Vagina (tissue), 2 donors: Measurements from ENCODE around the gene MEMO1. TPM values are rescaled to one million over a fixed set of nuclear protein-coding genes. Genes with fewer than 3 reads are reported as not detected.
"Not testable (repeated sequence)": the region's sequence is repeated elsewhere in the genome, so short reads cannot be mapped to it uniquely, and the experiment has no call there.

Experiments
- DNase-seq, 2 donors: peaks; one replicate each; pipeline ENCODE4 v3.0.0-alpha.2; 2017; ENCODE audit errors: extremely low spot score in 2 of 2
- H3K27ac ChIP-seq: fragments of 200-600 bp; sonication (generic); one replicate; pipeline ENCODE4 v1.5.1; 2019
- H3K27me3 ChIP-seq: fragments of 200-600 bp; sonication (generic); one replicate; pipeline ENCODE4 v1.5.1; 2019
- H3K36me3 ChIP-seq, 2 donors: fragments of 200-600 bp; sonication (generic); one replicate each; pipeline ENCODE4 v1.5.1; 2017 to 2019
- H3K4me1 ChIP-seq: fragments of 200-600 bp; sonication (generic); one replicate; pipeline ENCODE4 v1.5.1; 2019
- H3K4me3 ChIP-seq, 2 donors: fragments of 200-600 bp; sonication (generic); 1 replicate in 1 of 2; 2 replicates in 1 of 2; pipeline ENCODE4 v1.5.1; 2016 to 2019
- H3K9me3 ChIP-seq: fragments of 200-600 bp; sonication (generic); one replicate; pipeline ENCODE4 v1.5.1; 2019
- CTCF ChIP-seq, 3 experiments: fragments of 450-650 bp in 2 of 3; fragments of 200-600 bp in 1 of 3; sonication (generic) in 1 of 3; IDR thresholded peaks; one replicate each; pipeline ENCODE4 v1.5.1; 2017 to 2019; ENCODE audit warnings: antibody characterized with exemption in 3 of 3, mild to moderate bottlenecking in 2 of 3, moderate library complexity in 2 of 3
- POLR2A ChIP-seq, 2 donors: fragments of 450-650 bp; IDR thresholded peaks; one replicate each; pipeline ENCODE4 v1.6.1; 2017; ENCODE audit warnings: antibody characterized with exemption in 2 of 2, mild to moderate bottlenecking in 2 of 2, moderate library complexity in 2 of 2
- POLR2AphosphoS5 ChIP-seq, 2 donors: sonication (generic); formaldehyde crosslinking; IDR thresholded peaks; one replicate each; pipeline ENCODE4 v1.9.0; 2017; ENCODE audit warnings: antibody characterized with exemption in 2 of 2, mild to moderate bottlenecking in 2 of 2, low read depth in 1 of 2; ENCODE audit not compliant: insufficient read depth in 1 of 2
- intact Hi-C: fragments of 100-400 bp; cut with DNase I; formaldehyde crosslinking; loops from one replicate; pipeline ENCODE4 v1.15.1; 2023
- total RNA-seq: library from RNA; depleted of rRNA; stranded (reverse); fragments of >200 nt; gene quantifications from one replicate; pipeline ENCODE4 v1.2.3, GENCODE V29; 2016

MEMO1 gene
- total RNA-seq, 1 donor from 2014 or later, result 36.3 TPM

GRCh38 chr2:31922542-31923408 lies 88.0 kb downstream of the MEMO1 start:
- Histone ChIP-seq H3K9me3 (no peaks in the 10 kb centered on the region), H3K4me3 (no peak overlapping the region), H3K27ac (no peak overlapping the region), H3K27me3 (no peaks in the 10 kb centered on the region), H3K36me3 (peaks cover 0 to 19% of the 10 kb centered on the region in 2 donors), H3K4me1 (no peaks in the 10 kb centered on the region)
- TF ChIP-seq POLR2AphosphoS5 (IDR thresholded peaks at IDR 0.05; ENCODE audit: insufficient read depth in 1 of 2, low read depth in 1 of 2), result no peak
- TF ChIP-seq CTCF (IDR thresholded peaks at IDR 0.05), result no peak
- no peak for TF ChIP-seq POLR2A (IDR thresholded peaks at IDR 0.05)
- intact Hi-C loops, result no loop called here
- no peak for DNase-seq

- TF ChIP-seq POLR2A (IDR thresholded peaks at IDR 0.05), result no peak
- TF ChIP-seq POLR2AphosphoS5 (IDR thresholded peaks at IDR 0.05; ENCODE audit: insufficient read depth in 1 of 2, low read depth in 1 of 2), result no peak
- no peak for TF ChIP-seq CTCF (IDR thresholded peaks at IDR 0.05)
- peaks cover 0 to 15% of the 10 kb centered on the region in 2 donors for H3K36me3 ChIP-seq
- H3K27me3 ChIP-seq, result no peaks in the 10 kb centered on the region
- intact Hi-C loops, result no loop called here
- DNase-seq, result no peak
- no peak overlapping the region for H3K27ac ChIP-seq
- H3K9me3 ChIP-seq, result no peaks in the 10 kb centered on the region
- no peak overlapping the region for H3K4me3 ChIP-seq
- H3K4me1 ChIP-seq, result no peaks in the 10 kb centered on the region
These were observed 89.8 kb downstream of the MEMO1 start for GRCh38 chr2:31920962-31921361.

- intact Hi-C loops, result no loop called here
- Histone ChIP-seq H3K9me3 (no peaks in the 10 kb centered on the region), H3K36me3 (peaks cover 0 to 13% of the 10 kb centered on the region in 2 donors), H3K4me1 (no peaks in the 10 kb centered on the region), H3K27ac (no peak overlapping the region), H3K4me3 (no peak overlapping the region), H3K27me3 (no peaks in the 10 kb centered on the region)
- no peak for DNase-seq
- TF ChIP-seq POLR2AphosphoS5 (IDR thresholded peaks at IDR 0.05; ENCODE audit: insufficient read depth in 1 of 2, low read depth in 1 of 2) (no peak), CTCF (IDR thresholded peaks at IDR 0.05) (no peak), POLR2A (IDR thresholded peaks at IDR 0.05) (no peak)
These were observed 91.3 kb downstream of the MEMO1 start for GRCh38 chr2:31919499-31919898.

GRCh38 chr2:31909661-31910060 lies 101.1 kb downstream of the MEMO1 start:
- Histone ChIP-seq H3K27me3 (no peaks in the 10 kb centered on the region), H3K4me1 (peaks cover 4% of the 10 kb centered on the region), H3K27ac (no peak overlapping the region), H3K36me3 (peaks cover 0 to 16% of the 10 kb centered on the region in 2 donors), H3K9me3 (no peaks in the 10 kb centered on the region), H3K4me3 (no peak overlapping the region)
- TF ChIP-seq POLR2A (IDR thresholded peaks at IDR 0.05) (no peak), CTCF (IDR thresholded peaks at IDR 0.05) (no peak), POLR2AphosphoS5 (IDR thresholded peaks at IDR 0.05; ENCODE audit: insufficient read depth in 1 of 2, low read depth in 1 of 2) (no peak)
- DNase-seq, result no peak
- intact Hi-C loops, result no loop called here

GRCh38 chr2:31907491-31907890 lies 103.3 kb downstream of the MEMO1 start:
- H3K9me3 ChIP-seq, H3K4me1 ChIP-seq, intact Hi-C loops, H3K27ac ChIP-seq, H3K27me3 ChIP-seq, H3K4me3 ChIP-seq, DNase-seq: not testable (repeated sequence)
- peaks cover 0 to 16% of the 10 kb centered on the region in 2 donors for H3K36me3 ChIP-seq
